WTC11 (cell line): ENCODE results near the gene COL3A1. TPM values are rescaled to one million over a fixed set of nuclear protein-coding genes. Genes with fewer than 3 reads are reported as not detected.

Experiments used
- ATAC-seq: fragments of 200-7000 bp; cut with Tn5 transposase; 2 replicates; pipeline ENCODE4 v1.10.0; 2021; ENCODE audit warnings: mild to moderate bottlenecking, moderate library complexity
- CTCF ChIA-PET: fragments of 300-600 bp; sonication (Branson Sonifier 250); formaldehyde crosslinking; loops from one replicate; lab custom pipeline; 2021; ENCODE audit warnings: antibody characterized with exemption; lab: Charles Lee
- POLR2A ChIA-PET: fragments of 350-600 bp; sonication (Branson Sonifier 250); formaldehyde crosslinking; loops from one replicate; lab custom pipeline; 2021; ENCODE audit warnings: antibody characterized with exemption; lab: Charles Lee
- DNase-seq: peaks from one replicate; pipeline ENCODE4 v3.0.0; 2021; ENCODE audit warnings: low spot score
- H3K27ac Mint-ChIP-seq: 2 replicates; pipeline ENCODE4 v1.8.0; 2021; ENCODE audit warnings: mixed read lengths
- H3K27me3 Mint-ChIP-seq: 2 replicates; pipeline ENCODE4 v1.8.0; 2021; ENCODE audit warnings: low read depth, mild to moderate bottlenecking, moderate library complexity, mixed read lengths
- H3K36me3 Mint-ChIP-seq: 2 replicates; pipeline ENCODE4 v1.8.0; 2021; ENCODE audit warnings: mixed read lengths
- H3K4me1 Mint-ChIP-seq: 2 replicates; pipeline ENCODE4 v1.8.0; 2022; ENCODE audit warnings: mixed read lengths
- H3K4me3 Mint-ChIP-seq: 2 replicates; pipeline ENCODE4 v1.8.0; 2021; ENCODE audit warnings: mild to moderate bottlenecking, moderate library complexity, mixed read lengths
- H3K9me3 Mint-ChIP-seq: 2 replicates; pipeline ENCODE4 v1.8.0; 2021; ENCODE audit warnings: mixed read lengths
- ATF6 ChIP-seq: sonication (generic); formaldehyde crosslinking; IDR thresholded peaks from 2 replicates; pipeline ENCODE4 v1.8.1; 2023; ENCODE audit warnings: mild to moderate bottlenecking, missing genetic modification reagents
- CBFB ChIP-seq: sonication (generic); formaldehyde crosslinking; IDR thresholded peaks from 2 replicates; pipeline ENCODE4 v1.8.1; 2022; ENCODE audit warnings: mild to moderate bottlenecking, low read depth, missing genetic modification reagents
- E2F5 ChIP-seq: sonication (generic); formaldehyde crosslinking; IDR thresholded peaks from 2 replicates; pipeline ENCODE4 v1.8.1; 2022; ENCODE audit warnings: mild to moderate bottlenecking, moderate library complexity, missing genetic modification reagents
- ETV6 ChIP-seq: sonication (generic); formaldehyde crosslinking; IDR thresholded peaks from 2 replicates; pipeline ENCODE4 v1.8.1; 2022; ENCODE audit warnings: mild to moderate bottlenecking, missing genetic modification reagents
- JAZF1 ChIP-seq: fragments of 250-450 bp; sonication (Bioruptor Pico); IDR thresholded peaks from 2 replicates; pipeline ENCODE4 v1.9.0; 2021; ENCODE audit warnings: moderate library complexity, mild to moderate bottlenecking, inconsistent platforms
- JUN ChIP-seq: sonication (generic); formaldehyde crosslinking; IDR thresholded peaks from 2 replicates; pipeline ENCODE4 v1.8.0; 2023; ENCODE audit warnings: mild to moderate bottlenecking, missing genetic modification reagents
- NFATC4 ChIP-seq: fragments of 250-450 bp; sonication (Bioruptor Pico); IDR thresholded peaks from 2 replicates; pipeline ENCODE4 v1.9.0; 2021; ENCODE audit warnings: mild to moderate bottlenecking
- NR1H2 ChIP-seq: sonication (generic); formaldehyde crosslinking; IDR thresholded peaks from 2 replicates; pipeline ENCODE4 v1.9.0; 2021; ENCODE audit warnings: mild to moderate bottlenecking, moderate library complexity, missing genetic modification reagents
- NR3C1 ChIP-seq: sonication (generic); formaldehyde crosslinking; conservative IDR thresholded peaks from 2 replicates; pipeline ENCODE4 v1.8.1; 2023; ENCODE audit warnings: low read depth, mild to moderate bottlenecking, missing genetic modification reagents
- PRRX2 ChIP-seq: fragments of 250-450 bp; sonication (Bioruptor Pico); IDR thresholded peaks from 2 replicates; pipeline ENCODE4 v1.8.0; 2021; ENCODE audit warnings: mild to moderate bottlenecking
- TP53 ChIP-seq: sonication (generic); formaldehyde crosslinking; IDR thresholded peaks from 2 replicates; pipeline ENCODE4 v1.8.1; 2023; ENCODE audit warnings: mild to moderate bottlenecking, missing genetic modification reagents
- USF2 ChIP-seq: sonication (generic); formaldehyde crosslinking; IDR thresholded peaks from 2 replicates; pipeline ENCODE4 v1.8.1; 2023; ENCODE audit warnings: mild to moderate bottlenecking, missing genetic modification reagents, moderate library complexity
- ZMAT4 ChIP-seq: fragments of 250-450 bp; sonication (Bioruptor Pico); IDR thresholded peaks from 2 replicates; pipeline ENCODE4 v1.9.0; 2021; ENCODE audit warnings: mild to moderate bottlenecking
- ZNF219 ChIP-seq: sonication (generic); formaldehyde crosslinking; IDR thresholded peaks from 2 replicates; pipeline ENCODE4 v1.8.0; 2023; ENCODE audit warnings: missing genetic modification reagents, mild to moderate bottlenecking, borderline replicate concordance
- ZNF281 ChIP-seq: sonication (generic); formaldehyde crosslinking; IDR thresholded peaks from 2 replicates; pipeline ENCODE4 v1.8.0; 2023; ENCODE audit warnings: mild to moderate bottlenecking, missing genetic modification reagents
- ZNF396 ChIP-seq: fragments of 250-450 bp; sonication (Bioruptor Pico); IDR thresholded peaks from 2 replicates; pipeline ENCODE4 v1.8.0; 2021; ENCODE audit warnings: mild to moderate bottlenecking, moderate library complexity, borderline replicate concordance
- ZNF416 ChIP-seq: fragments of 250-450 bp; sonication (Bioruptor Pico); IDR thresholded peaks from 2 replicates; pipeline ENCODE4 v1.9.0; 2021; ENCODE audit warnings: mild to moderate bottlenecking, inconsistent platforms
- ZNF423 ChIP-seq: fragments of 250-450 bp; sonication (Bioruptor Pico); IDR thresholded peaks from 2 replicates; pipeline ENCODE4 v2.1.2; 2022; ENCODE audit warnings: mild to moderate bottlenecking, moderate library complexity
- ZNF425 ChIP-seq: fragments of 250-450 bp; sonication (Bioruptor Pico); conservative IDR thresholded peaks from 2 replicates; pipeline ENCODE4 v1.9.0; 2021; ENCODE audit warnings: mild to moderate bottlenecking
- ZNF512 ChIP-seq: sonication (generic); formaldehyde crosslinking; IDR thresholded peaks from 2 replicates; pipeline ENCODE4 v1.8.1; 2022; ENCODE audit warnings: missing genetic modification reagents, borderline replicate concordance
- total RNA-seq: library from RNA; stranded (reverse); gene quantifications from 3 replicates; pipeline ENCODE4 v1.2.3, GENCODE V29; 2021

COL3A1 gene
- total RNA-seq, 1 experiment from 2014 or later = 0.61 TPM

GRCh38 chr2:189049709-189050164 is 75.6 kb downstream of the COL3A1 start:
- ATAC-seq = no peak

GRCh38 chr2:189050165-189050712 is 76.1 kb downstream of the COL3A1 start:
- no peak for DNase-seq

More at GRCh38 chr2:189049709-189050164, 75.6 kb downstream of the COL3A1 start:
- Mint-ChIP-seq H3K4me3 (no peak overlapping the region), H3K27ac (no peak overlapping the region), H3K27me3 (no peaks in the 10 kb centered on the region), H3K4me1 (no peaks in the 10 kb centered on the region), H3K36me3 (no peaks in the 10 kb centered on the region), H3K9me3 (no peaks in the 10 kb centered on the region)
- TF ChIP-seq ETV6 (CRISPR knock-in tag) (no peak), ZMAT4 (CRISPR knock-in tag) (no peak), JUN (CRISPR knock-in tag) (no peak), USF2 (CRISPR knock-in tag) (no peak), JAZF1 (CRISPR knock-in tag) (no peak), ZNF425 (CRISPR knock-in tag) (no peak), ATF6 (CRISPR knock-in tag) (no peak)
- ChIA-PET CTCF (no interaction called here), POLR2A (no interaction called here)
- DNase-seq = no peak

GRCh38 chr2:189056200-189057106 is 82.3 kb downstream of the COL3A1 start:
- TF ChIP-seq CBFB (CRISPR knock-in tag) (no peak), NR1H2 (no peak), ZNF512 (CRISPR knock-in tag) (no peak), NFATC4 (CRISPR knock-in tag) (no peak), ZNF219 (CRISPR knock-in tag) (no peak), ZNF281 (CRISPR knock-in tag) (no peak), TP53 (CRISPR knock-in tag) (no peak), ZNF423 (CRISPR knock-in tag) (no peak), ZNF416 (no peak), PRRX2 (CRISPR knock-in tag) (no peak), ZNF396 (CRISPR knock-in tag) (no peak)
- Mint-ChIP-seq H3K36me3 (no peaks in the 10 kb centered on the region), H3K4me1 (no peaks in the 10 kb centered on the region), H3K27ac (no peak overlapping the region), H3K4me3 (no peak overlapping the region), H3K9me3 (no peaks in the 10 kb centered on the region), H3K27me3 (no peaks in the 10 kb centered on the region)
- ChIA-PET POLR2A (no interaction called here), CTCF (no interaction called here)
- ATAC-seq = no peak
- DNase-seq = no peak

More at GRCh38 chr2:189050165-189050712, 76.1 kb downstream of the COL3A1 start:
- no peak for TF ChIP-seq E2F5
- no peak for TF ChIP-seq NR3C1 (CRISPR knock-in tag)
- Mint-ChIP-seq H3K27ac (no peak overlapping the region), H3K9me3 (no peaks in the 10 kb centered on the region), H3K36me3 (no peaks in the 10 kb centered on the region), H3K4me1 (no peaks in the 10 kb centered on the region), H3K4me3 (no peak overlapping the region), H3K27me3 (no peaks in the 10 kb centered on the region)
- POLR2A ChIA-PET = no interaction called here
- CTCF ChIA-PET = no interaction called here
- no peak for ATAC-seq
